Astrocyte (in vitro differentiated cells and primary cell): Measurements from ENCODE around the gene ITGAV. TPM values are rescaled to one million over a fixed set of nuclear protein-coding genes. Genes with fewer than 3 reads are reported as not detected.

ENCODE experiments used
- DNase-seq: peaks from one replicate; pipeline ENCODE4 v3.0.0-alpha.2; 2010; ENCODE audit warnings: low read depth
- FAIRE-seq: peaks from 2 replicates; lab custom pipeline; 2011; peaks lifted over from hg19 to GRCh38; lab: Jason Lieb, UNC
- H2AFZ ChIP-seq: 2 replicates; pipeline ENCODE4 v1.6.0; 2012; ENCODE audit warnings: low read depth, low read length, inconsistent platforms
- H3K27ac ChIP-seq: 2 replicates; pipeline ENCODE4 v1.5.1; 2011; ENCODE audit warnings: low read depth, low read length, inconsistent platforms
- H3K27me3 ChIP-seq: 2 replicates; pipeline ENCODE4 v1.6.0; 2011; ENCODE audit warnings: low read length, inconsistent platforms; ENCODE audit not compliant: insufficient read depth
- H3K36me3 ChIP-seq: 2 replicates; pipeline ENCODE4 v1.5.1; 2011; ENCODE audit warnings: low read length, inconsistent platforms; ENCODE audit not compliant: insufficient read depth
- H3K4me1 ChIP-seq: 2 replicates; pipeline ENCODE4 v1.5.1; 2011; ENCODE audit warnings: low read length, inconsistent platforms; ENCODE audit not compliant: insufficient read depth
- H3K4me2 ChIP-seq: 2 replicates; pipeline ENCODE4 v1.6.0; 2012; ENCODE audit warnings: low read length, inconsistent platforms
- H3K4me3 ChIP-seq: 2 replicates; pipeline ENCODE4 v1.5.1; 2011; ENCODE audit warnings: low read depth, mild to moderate bottlenecking, low read length, inconsistent platforms; ENCODE audit not compliant: insufficient read depth
- H3K79me2 ChIP-seq: 2 replicates; pipeline ENCODE4 v1.6.0; 2012; ENCODE audit warnings: mild to moderate bottlenecking, low read length, inconsistent platforms; ENCODE audit not compliant: insufficient read depth
- H3K9ac ChIP-seq: 2 replicates; pipeline ENCODE4 v1.6.0; 2012; ENCODE audit warnings: mild to moderate bottlenecking, low read length, inconsistent platforms
- H3K9me3 ChIP-seq: 2 replicates; pipeline ENCODE4 v1.5.1; 2012; ENCODE audit warnings: low read depth, mild to moderate bottlenecking, low read length, inconsistent platforms; ENCODE audit not compliant: insufficient read depth
- H4K20me1 ChIP-seq: 2 replicates; pipeline ENCODE4 v1.6.0; 2012; ENCODE audit warnings: low read length, inconsistent platforms; ENCODE audit not compliant: insufficient read depth
- H3K27ac Mint-ChIP-seq: one replicate; pipeline ENCODE4 v1.8.0; 2021; ENCODE audit warnings: mild to moderate bottlenecking, mixed read lengths; ENCODE audit not compliant: unreplicated experiment
- H3K27me3 Mint-ChIP-seq: one replicate; pipeline ENCODE4 v1.8.0; 2021; ENCODE audit warnings: low read depth, mixed read lengths; ENCODE audit not compliant: unreplicated experiment
- H3K36me3 Mint-ChIP-seq: one replicate; pipeline ENCODE4 v1.8.0; 2021; ENCODE audit warnings: low read depth, mixed read lengths; ENCODE audit not compliant: unreplicated experiment
- H3K4me1 Mint-ChIP-seq: one replicate; pipeline ENCODE4 v1.8.0; 2021; ENCODE audit warnings: low read depth, mixed read lengths; ENCODE audit not compliant: unreplicated experiment
- H3K4me3 Mint-ChIP-seq: one replicate; pipeline ENCODE4 v1.8.0; 2021; ENCODE audit warnings: mild to moderate bottlenecking, moderate library complexity, mixed read lengths; ENCODE audit not compliant: unreplicated experiment
- H3K9me3 Mint-ChIP-seq: one replicate; pipeline ENCODE4 v1.8.0; 2021; ENCODE audit warnings: mild to moderate bottlenecking, mixed read lengths; ENCODE audit not compliant: unreplicated experiment
- EZH2 ChIP-seq: IDR thresholded peaks from 2 replicates; pipeline ENCODE4 v1.6.1; 2012; ENCODE audit warnings: mild to moderate bottlenecking, low read length, inconsistent platforms; ENCODE audit not compliant: insufficient read depth
- total RNA-seq: library from RNA; stranded (reverse); gene quantifications from 2 replicates; pipeline ENCODE4 v1.2.1, GENCODE V29; 2021
- TF ChIP-seq, protein P1 (sequence below): IDR thresholded peaks from 2 replicates; pipeline ENCODE4 v1.5.1; 2011; ENCODE audit warnings: low read depth, mild to moderate bottlenecking, inconsistent platforms, low read length, moderate library complexity; ENCODE audit not compliant: insufficient read depth

ITGAV gene
- total RNA-seq, 1 donor from 2014 or later = 661 TPM

DNA sequence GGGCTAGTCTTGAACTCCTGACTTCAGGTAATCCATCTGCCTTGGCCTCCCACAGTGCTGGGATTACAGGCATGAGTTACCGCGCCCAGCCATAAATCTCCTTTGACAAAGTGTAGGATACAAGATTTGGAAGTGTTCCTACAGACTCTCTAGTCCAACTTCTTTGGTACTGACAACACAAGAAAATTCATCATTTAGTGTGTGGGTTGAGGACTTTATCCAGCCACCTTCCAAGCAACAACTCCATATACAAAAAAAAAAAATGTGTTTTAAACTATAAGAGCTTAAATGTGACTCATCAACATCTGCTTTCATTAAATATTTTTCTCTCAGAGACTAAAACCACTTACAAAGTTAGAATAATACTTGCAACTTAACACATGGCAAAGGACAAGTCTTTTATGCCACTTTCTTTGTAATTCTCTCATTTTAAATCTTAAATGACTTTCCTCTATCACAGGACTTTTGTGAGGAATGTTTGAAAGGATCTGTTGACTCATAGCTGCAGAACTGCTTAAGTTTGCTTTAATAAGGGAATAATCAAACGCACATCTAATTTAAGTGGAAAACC is 46.2 kb upstream of the ITGAV start:
- no peaks in the 10 kb centered on the region for H3K36me3 Mint-ChIP-seq
- peak overlapping the region; percentile 96 for H3K27ac ChIP-seq
- H4K20me1 ChIP-seq = no peaks in the 10 kb centered on the region
- H3K4me1 Mint-ChIP-seq = peaks cover 32% of the 10 kb centered on the region
- no peak for TF ChIP-seq EZH2
- TF ChIP-seq, protein P1, sequence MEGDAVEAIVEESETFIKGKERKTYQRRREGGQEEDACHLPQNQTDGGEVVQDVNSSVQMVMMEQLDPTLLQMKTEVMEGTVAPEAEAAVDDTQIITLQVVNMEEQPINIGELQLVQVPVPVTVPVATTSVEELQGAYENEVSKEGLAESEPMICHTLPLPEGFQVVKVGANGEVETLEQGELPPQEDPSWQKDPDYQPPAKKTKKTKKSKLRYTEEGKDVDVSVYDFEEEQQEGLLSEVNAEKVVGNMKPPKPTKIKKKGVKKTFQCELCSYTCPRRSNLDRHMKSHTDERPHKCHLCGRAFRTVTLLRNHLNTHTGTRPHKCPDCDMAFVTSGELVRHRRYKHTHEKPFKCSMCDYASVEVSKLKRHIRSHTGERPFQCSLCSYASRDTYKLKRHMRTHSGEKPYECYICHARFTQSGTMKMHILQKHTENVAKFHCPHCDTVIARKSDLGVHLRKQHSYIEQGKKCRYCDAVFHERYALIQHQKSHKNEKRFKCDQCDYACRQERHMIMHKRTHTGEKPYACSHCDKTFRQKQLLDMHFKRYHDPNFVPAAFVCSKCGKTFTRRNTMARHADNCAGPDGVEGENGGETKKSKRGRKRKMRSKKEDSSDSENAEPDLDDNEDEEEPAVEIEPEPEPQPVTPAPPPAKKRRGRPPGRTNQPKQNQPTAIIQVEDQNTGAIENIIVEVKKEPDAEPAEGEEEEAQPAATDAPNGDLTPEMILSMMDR = no peak
- no peaks in the 10 kb centered on the region for H3K79me2 ChIP-seq
- H3K4me1 ChIP-seq = peaks cover 36% of the 10 kb centered on the region
- H3K4me2 ChIP-seq = peak overlapping the region; percentile 78
- peak overlapping the region; percentile 79 for H3K9ac ChIP-seq
- H3K4me3 ChIP-seq = no peak overlapping the region
- H3K9me3 ChIP-seq = no peaks in the 10 kb centered on the region
- H3K27me3 ChIP-seq = no peaks in the 10 kb centered on the region
- H3K4me3 Mint-ChIP-seq = peak overlapping the region; percentile 45
- H3K27me3 Mint-ChIP-seq = no peaks in the 10 kb centered on the region
- H2AFZ ChIP-seq = no peak overlapping the region
- H3K27ac Mint-ChIP-seq = no peak overlapping the region
- H3K9me3 Mint-ChIP-seq = no peaks in the 10 kb centered on the region
- no peaks in the 10 kb centered on the region for H3K36me3 ChIP-seq
- peak; percentile 95 for DNase-seq
- FAIRE-seq = no peak

GRCh38 chr2:186544255-186544675 is 45.6 kb upstream of the ITGAV start:
- peak; percentile 86 for FAIRE-seq
- TF ChIP-seq EZH2 = no peak
- TF ChIP-seq, protein P1 = no peak
- no peaks in the 10 kb centered on the region for H3K27me3 Mint-ChIP-seq
- H3K4me1 Mint-ChIP-seq = peaks cover 32% of the 10 kb centered on the region
- H3K36me3 Mint-ChIP-seq = no peaks in the 10 kb centered on the region
- Histone ChIP-seq H3K27me3 (no peaks in the 10 kb centered on the region), H3K36me3 (no peaks in the 10 kb centered on the region), H4K20me1 (no peaks in the 10 kb centered on the region), H3K4me1 (peaks cover 36% of the 10 kb centered on the region), H3K9me3 (no peaks in the 10 kb centered on the region), H3K4me2 (peak overlapping the region; percentile 78), H3K79me2 (no peaks in the 10 kb centered on the region), H3K9ac (peak overlapping the region; percentile 79), H3K4me3 (peak overlapping the region; percentile 22), H3K27ac (peak overlapping the region; percentile 96), H2AFZ (no peak overlapping the region)
- H3K9me3 Mint-ChIP-seq = no peaks in the 10 kb centered on the region
- H3K27ac Mint-ChIP-seq = no peak overlapping the region
- peak overlapping the region; percentile 42 for H3K4me3 Mint-ChIP-seq
- peak; percentile 92 for DNase-seq

DNA sequence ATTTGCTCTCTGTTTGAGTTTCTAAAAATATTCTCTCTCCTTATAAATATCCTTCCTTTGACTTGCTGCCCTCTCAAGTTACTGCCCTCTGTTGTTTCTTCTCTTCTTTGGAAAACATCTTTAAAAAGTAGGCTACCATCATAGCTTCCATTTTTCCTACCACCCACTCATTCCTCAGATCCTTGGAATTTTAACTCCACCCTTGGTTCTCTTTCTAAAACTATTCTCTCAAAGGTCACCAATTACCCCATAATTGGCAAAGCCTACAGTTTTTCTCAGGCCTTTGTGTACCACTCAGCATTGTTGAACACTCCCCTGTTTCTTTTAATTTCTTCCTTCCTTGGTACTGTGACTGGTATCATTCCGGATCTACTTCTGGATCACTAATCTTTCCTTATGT is 43.0 kb upstream of the ITGAV start:
- Mint-ChIP-seq H3K27ac (no peak overlapping the region), H3K9me3 (no peaks in the 10 kb centered on the region), H3K4me1 (peaks cover 24% of the 10 kb centered on the region), H3K4me3 (no peak overlapping the region), H3K27me3 (no peaks in the 10 kb centered on the region), H3K36me3 (no peaks in the 10 kb centered on the region)
- no peaks in the 10 kb centered on the region for H3K27me3 ChIP-seq
- no peaks in the 10 kb centered on the region for H3K9me3 ChIP-seq
- peaks cover 34% of the 10 kb centered on the region for H3K4me1 ChIP-seq
- peak overlapping the region; percentile 52 for H3K4me2 ChIP-seq
- no peak overlapping the region for H3K9ac ChIP-seq
- H3K4me3 ChIP-seq = no peak overlapping the region
- FAIRE-seq (no peak), DNase-seq (peak; percentile 60)
- H2AFZ ChIP-seq = peak overlapping the region; percentile 4
- no peak overlapping the region for H3K27ac ChIP-seq
- H4K20me1 ChIP-seq = no peaks in the 10 kb centered on the region
- H3K36me3 ChIP-seq = no peaks in the 10 kb centered on the region
- H3K79me2 ChIP-seq = no peaks in the 10 kb centered on the region
- TF ChIP-seq, protein P1 = no peak
- TF ChIP-seq EZH2 = no peak
